Stomach (tissue), 4 donors: ENCODE data around the gene GABRB2.

Experiments used
- EP300 ChIP-seq: sonication (generic); formaldehyde crosslinking; IDR thresholded peaks from one replicate; pipeline ENCODE4 v1.6.1; 2017; ENCODE audit warnings: antibody characterized with exemption
- POLR2A ChIP-seq, 4 donors: fragments of 450-650 bp; IDR thresholded peaks; one replicate each; pipeline ENCODE4 v1.6.1; 2016; ENCODE audit warnings: antibody characterized with exemption in 4 of 4, control low read depth in 2 of 4, mild to moderate bottlenecking in 1 of 4, moderate library complexity in 1 of 4
- POLR2AphosphoS5 ChIP-seq, 3 donors: sonication (generic); formaldehyde crosslinking; IDR thresholded peaks; one replicate each; pipeline ENCODE4 v1.6.1; 2016; ENCODE audit warnings: antibody characterized with exemption in 3 of 3
- TF ChIP-seq, protein P1 (sequence below), 7 experiments: fragments of 450-650 bp in 4 of 7; fragments of 200-600 bp in 3 of 7; sonication (generic) in 3 of 7; IDR thresholded peaks; one replicate each; pipeline ENCODE4 v1.5.1; 2016 to 2019; ENCODE audit warnings: antibody characterized with exemption in 7 of 7, control low read depth in 2 of 7, mild to moderate bottlenecking in 1 of 7

GRCh38 chr5:161547406-161547737, 847 bp upstream of the GABRB2 start:
- TF ChIP-seq, protein P1, sequence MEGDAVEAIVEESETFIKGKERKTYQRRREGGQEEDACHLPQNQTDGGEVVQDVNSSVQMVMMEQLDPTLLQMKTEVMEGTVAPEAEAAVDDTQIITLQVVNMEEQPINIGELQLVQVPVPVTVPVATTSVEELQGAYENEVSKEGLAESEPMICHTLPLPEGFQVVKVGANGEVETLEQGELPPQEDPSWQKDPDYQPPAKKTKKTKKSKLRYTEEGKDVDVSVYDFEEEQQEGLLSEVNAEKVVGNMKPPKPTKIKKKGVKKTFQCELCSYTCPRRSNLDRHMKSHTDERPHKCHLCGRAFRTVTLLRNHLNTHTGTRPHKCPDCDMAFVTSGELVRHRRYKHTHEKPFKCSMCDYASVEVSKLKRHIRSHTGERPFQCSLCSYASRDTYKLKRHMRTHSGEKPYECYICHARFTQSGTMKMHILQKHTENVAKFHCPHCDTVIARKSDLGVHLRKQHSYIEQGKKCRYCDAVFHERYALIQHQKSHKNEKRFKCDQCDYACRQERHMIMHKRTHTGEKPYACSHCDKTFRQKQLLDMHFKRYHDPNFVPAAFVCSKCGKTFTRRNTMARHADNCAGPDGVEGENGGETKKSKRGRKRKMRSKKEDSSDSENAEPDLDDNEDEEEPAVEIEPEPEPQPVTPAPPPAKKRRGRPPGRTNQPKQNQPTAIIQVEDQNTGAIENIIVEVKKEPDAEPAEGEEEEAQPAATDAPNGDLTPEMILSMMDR (IDR thresholded peaks at IDR 0.05), result no peak
- TF ChIP-seq POLR2A (IDR thresholded peaks at IDR 0.05) (no peak), POLR2AphosphoS5 (IDR thresholded peaks at IDR 0.05) (no peak), EP300 (no peak)
